B cell (primary cell): ENCODE data around the gene CELSR3.

Experiments
- EZH2 ChIP-seq: IDR thresholded peaks from 2 replicates; pipeline ENCODE4 v1.6.1; 2012; ENCODE audit warnings: borderline replicate concordance, low read depth, mild to moderate bottlenecking, moderate library complexity, low read length; ENCODE audit not compliant: insufficient read depth, poor library complexity, severe bottlenecking
- TF ChIP-seq, protein P1 (sequence below): fragments of 200-600 bp; IDR thresholded peaks from one replicate; pipeline ENCODE4 v1.8.0; 2022; ENCODE audit warnings: antibody characterized with exemption, mild to moderate bottlenecking

DNA sequence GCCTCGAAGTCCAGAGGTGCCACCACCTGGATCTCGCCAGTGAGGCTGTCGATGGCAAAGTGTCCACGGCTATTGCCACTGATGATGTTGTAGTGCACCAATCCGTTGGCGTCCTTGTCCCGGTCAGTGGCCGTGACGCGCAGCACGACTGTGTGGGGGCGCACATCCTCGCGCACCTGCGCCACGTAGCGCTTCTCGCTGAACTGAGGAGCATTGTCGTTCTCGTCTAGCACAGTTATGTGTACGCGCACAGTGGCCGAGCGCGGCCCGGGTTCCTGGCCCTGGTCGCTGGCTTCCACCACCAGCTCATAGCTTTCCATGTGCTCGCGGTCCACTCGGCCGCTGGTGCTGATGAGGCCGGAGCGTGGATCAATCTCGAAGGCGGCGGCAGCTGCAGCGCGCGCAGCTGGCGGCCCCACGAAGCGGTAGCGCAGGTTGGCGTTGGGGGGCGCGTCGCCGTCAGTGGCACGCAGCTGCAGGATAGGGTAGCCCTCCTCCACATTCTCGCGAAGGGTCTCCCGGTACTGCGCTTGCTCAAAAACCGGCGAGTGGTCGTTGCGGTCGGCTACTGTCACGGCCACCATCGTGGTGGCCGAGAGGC, 1.8 kb downstream of the CELSR3 start:
- TF ChIP-seq, protein P1, sequence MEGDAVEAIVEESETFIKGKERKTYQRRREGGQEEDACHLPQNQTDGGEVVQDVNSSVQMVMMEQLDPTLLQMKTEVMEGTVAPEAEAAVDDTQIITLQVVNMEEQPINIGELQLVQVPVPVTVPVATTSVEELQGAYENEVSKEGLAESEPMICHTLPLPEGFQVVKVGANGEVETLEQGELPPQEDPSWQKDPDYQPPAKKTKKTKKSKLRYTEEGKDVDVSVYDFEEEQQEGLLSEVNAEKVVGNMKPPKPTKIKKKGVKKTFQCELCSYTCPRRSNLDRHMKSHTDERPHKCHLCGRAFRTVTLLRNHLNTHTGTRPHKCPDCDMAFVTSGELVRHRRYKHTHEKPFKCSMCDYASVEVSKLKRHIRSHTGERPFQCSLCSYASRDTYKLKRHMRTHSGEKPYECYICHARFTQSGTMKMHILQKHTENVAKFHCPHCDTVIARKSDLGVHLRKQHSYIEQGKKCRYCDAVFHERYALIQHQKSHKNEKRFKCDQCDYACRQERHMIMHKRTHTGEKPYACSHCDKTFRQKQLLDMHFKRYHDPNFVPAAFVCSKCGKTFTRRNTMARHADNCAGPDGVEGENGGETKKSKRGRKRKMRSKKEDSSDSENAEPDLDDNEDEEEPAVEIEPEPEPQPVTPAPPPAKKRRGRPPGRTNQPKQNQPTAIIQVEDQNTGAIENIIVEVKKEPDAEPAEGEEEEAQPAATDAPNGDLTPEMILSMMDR: no peak
- no peak for TF ChIP-seq EZH2
